Measurements from ENCODE around the gene MARCHF4.
"Not testable (repeated sequence)": the region's sequence is repeated elsewhere in the genome, so short reads cannot be mapped to it uniquely, and the experiment has no call there.

Gene MARCHF4

GRCh38 chr2:216385478-216385877 is 13.2 kb upstream of the MARCHF4 start:
- H2BK5ac ChIP-seq (ENCODE audit: low read depth, low read length, poor library complexity, severe bottlenecking), result no peak overlapping the region
- H2BK120ac ChIP-seq (ENCODE audit: low read depth, low read length), result no peak overlapping the region
- no peak overlapping the region for H3K18ac ChIP-seq (ENCODE audit: low read depth in 1 of 2, low read length in 2 of 2)
- no peak overlapping the region for H3K9ac ChIP-seq (ENCODE audit: low read length)
- H2AK5ac ChIP-seq (ENCODE audit: low read length, severe bottlenecking), result no peak overlapping the region
- H3K4me3 ChIP-seq (ENCODE audit: insufficient read depth in 1 of 2, low read depth in 1 of 2, low read length in 2 of 2), result no peak overlapping the region
- H3K9me3 ChIP-seq (ENCODE audit: control insufficient read depth, low read length), result peaks cover 7% of the 10 kb centered on the region
- 86% methylated on average over 2 of the region's 2 CpGs for WGBS
- no peaks in the 10 kb centered on the region for H3K36me3 ChIP-seq (ENCODE audit: control insufficient read depth in 1 of 2, insufficient read depth in 2 of 2, low read depth in 1 of 2, low read length in 2 of 2)
- no peak overlapping the region for H3K4me2 ChIP-seq (ENCODE audit: low read length, poor library complexity, severe bottlenecking)
- H3K79me1 ChIP-seq (replicated peaks; ENCODE audit: low read length, poor library complexity, severe bottlenecking), result no peaks in the 10 kb centered on the region
- no peak overlapping the region for H3K14ac ChIP-seq (ENCODE audit: low read length in 2 of 2)
- no peaks in the 10 kb centered on the region for H3K4me1 ChIP-seq (ENCODE audit: control insufficient read depth, insufficient read depth, low read depth, low read length)
- H3K27ac ChIP-seq (ENCODE audit: low read length, poor library complexity, severe bottlenecking), result no peak overlapping the region
- H4K91ac ChIP-seq (ENCODE audit: low read length), result no peak overlapping the region
- no peak overlapping the region for H4K8ac ChIP-seq (ENCODE audit: low read length)
- peak overlapping the region in 1 of 2 experiments; percentile 17 for H3K4ac ChIP-seq (ENCODE audit: low read depth in 1 of 2, low read length in 2 of 2)
- H3K23ac ChIP-seq (ENCODE audit: low read length in 2 of 2), result no peak overlapping the region
- no peak overlapping the region for H2BK12ac ChIP-seq (ENCODE audit: low read length in 2 of 2)
- H3K27me3 ChIP-seq (ENCODE audit: control insufficient read depth in 1 of 2, insufficient read depth in 1 of 2, low read length in 2 of 2), result peaks cover 0 to 8% of the 10 kb centered on the region in 2 experiments
- no peak overlapping the region for H2BK15ac ChIP-seq (ENCODE audit: low read depth, poor library complexity, severe bottlenecking)
- H2AFZ ChIP-seq (ENCODE audit: low read depth, low read length), result no peak overlapping the region
- no peak for DNase-seq

GRCh38 chr2:216384409-216384808 is 12.1 kb upstream of the MARCHF4 start:
- H4K8ac ChIP-seq (ENCODE audit: low read length); H3K27ac ChIP-seq (ENCODE audit: low read length, poor library complexity, severe bottlenecking); H3K23ac ChIP-seq (ENCODE audit: low read length in 2 of 2); H2BK15ac ChIP-seq (ENCODE audit: low read depth, poor library complexity, severe bottlenecking); H3K36me3 ChIP-seq (ENCODE audit: control insufficient read depth in 1 of 2, insufficient read depth in 2 of 2, low read depth in 1 of 2, low read length in 2 of 2); DNase-seq; H2AK5ac ChIP-seq (ENCODE audit: low read length, severe bottlenecking); H2BK120ac ChIP-seq (ENCODE audit: low read depth, low read length); H4K91ac ChIP-seq (ENCODE audit: low read length); H3K4me2 ChIP-seq (ENCODE audit: low read length, poor library complexity, severe bottlenecking); H3K4me1 ChIP-seq (ENCODE audit: control insufficient read depth, insufficient read depth, low read depth, low read length); H2BK12ac ChIP-seq (ENCODE audit: low read length in 2 of 2); H2BK5ac ChIP-seq (ENCODE audit: low read depth, low read length, poor library complexity, severe bottlenecking); H2AFZ ChIP-seq (ENCODE audit: low read depth, low read length); H3K9me3 ChIP-seq (ENCODE audit: control insufficient read depth, low read length); H3K14ac ChIP-seq (ENCODE audit: low read length in 2 of 2); H3K79me1 ChIP-seq (replicated peaks; ENCODE audit: low read length, poor library complexity, severe bottlenecking); H3K4ac ChIP-seq (ENCODE audit: low read depth in 1 of 2, low read length in 2 of 2); H3K9ac ChIP-seq (ENCODE audit: low read length); H3K18ac ChIP-seq (ENCODE audit: low read depth in 1 of 2, low read length in 2 of 2); H3K27me3 ChIP-seq (ENCODE audit: control insufficient read depth in 1 of 2, insufficient read depth in 1 of 2, low read length in 2 of 2); H3K4me3 ChIP-seq (ENCODE audit: insufficient read depth in 1 of 2, low read depth in 1 of 2, low read length in 2 of 2): not testable (repeated sequence)
- 88% methylated on average over 2 of the region's 2 CpGs for WGBS

- H2AK5ac ChIP-seq (ENCODE audit: low read length, severe bottlenecking), result no peak overlapping the region
- H4K91ac ChIP-seq (ENCODE audit: low read length), result no peak overlapping the region
- H3K79me1 ChIP-seq (replicated peaks; ENCODE audit: low read length, poor library complexity, severe bottlenecking), result no peaks in the 10 kb centered on the region
- H3K9ac ChIP-seq (ENCODE audit: low read length), result no peak overlapping the region
- H2BK120ac ChIP-seq (ENCODE audit: low read depth, low read length), result no peak overlapping the region
- H3K18ac ChIP-seq (ENCODE audit: low read depth in 1 of 2, low read length in 2 of 2), result no peak overlapping the region
- H4K8ac ChIP-seq (ENCODE audit: low read length), result no peak overlapping the region
- H3K27me3 ChIP-seq (ENCODE audit: control insufficient read depth in 1 of 2, insufficient read depth in 1 of 2, low read length in 2 of 2), result no peaks in the 10 kb centered on the region
- H3K27ac ChIP-seq (ENCODE audit: low read length, poor library complexity, severe bottlenecking), result no peak overlapping the region
- no peak overlapping the region for H3K14ac ChIP-seq (ENCODE audit: low read length in 2 of 2)
- no peak overlapping the region for H2BK12ac ChIP-seq (ENCODE audit: low read length in 2 of 2)
- DNase-seq, result no peak
- no peak overlapping the region for H3K23ac ChIP-seq (ENCODE audit: low read length in 2 of 2)
- no peaks in the 10 kb centered on the region for H3K4me1 ChIP-seq (ENCODE audit: control insufficient read depth, insufficient read depth, low read depth, low read length)
- H3K9me3 ChIP-seq (ENCODE audit: control insufficient read depth, low read length), result no peaks in the 10 kb centered on the region
- H3K4me3 ChIP-seq (ENCODE audit: insufficient read depth in 1 of 2, low read depth in 1 of 2, low read length in 2 of 2), result no peak overlapping the region
- no peak overlapping the region for H2BK5ac ChIP-seq (ENCODE audit: low read depth, low read length, poor library complexity, severe bottlenecking)
- H2BK15ac ChIP-seq (ENCODE audit: low read depth, poor library complexity, severe bottlenecking), result no peak overlapping the region
- no peak overlapping the region for H3K4ac ChIP-seq (ENCODE audit: low read depth in 1 of 2, low read length in 2 of 2)
- no peak overlapping the region for H2AFZ ChIP-seq (ENCODE audit: low read depth, low read length)
- H3K4me2 ChIP-seq (ENCODE audit: low read length, poor library complexity, severe bottlenecking), result no peak overlapping the region
- H3K36me3 ChIP-seq (ENCODE audit: control insufficient read depth in 1 of 2, insufficient read depth in 2 of 2, low read depth in 1 of 2, low read length in 2 of 2), result no peaks in the 10 kb centered on the region
- WGBS, result 86% methylated on average over 3 of the region's 5 CpGs
Measured at GRCh38 chr2:216379977-216380376, 7.7 kb upstream of the MARCHF4 start.

GRCh38 chr2:216375286-216375685 is 3.0 kb upstream of the MARCHF4 start:
- Histone ChIP-seq H3K14ac (ENCODE audit: low read length in 2 of 2) (no peak overlapping the region), H3K9me3 (ENCODE audit: control insufficient read depth, low read length) (no peaks in the 10 kb centered on the region), H2BK5ac (ENCODE audit: low read depth, low read length, poor library complexity, severe bottlenecking) (no peak overlapping the region), H2BK120ac (ENCODE audit: low read depth, low read length) (no peak overlapping the region), H3K36me3 (ENCODE audit: control insufficient read depth in 1 of 2, insufficient read depth in 2 of 2, low read depth in 1 of 2, low read length in 2 of 2) (no peaks in the 10 kb centered on the region), H3K4me2 (ENCODE audit: low read length, poor library complexity, severe bottlenecking) (no peak overlapping the region), H3K18ac (ENCODE audit: low read depth in 1 of 2, low read length in 2 of 2) (no peak overlapping the region), H3K23ac (ENCODE audit: low read length in 2 of 2) (no peak overlapping the region), H4K91ac (ENCODE audit: low read length) (no peak overlapping the region), H2AK5ac (ENCODE audit: low read length, severe bottlenecking) (no peak overlapping the region), H3K4me3 (ENCODE audit: insufficient read depth in 1 of 2, low read depth in 1 of 2, low read length in 2 of 2) (no peak overlapping the region), H3K79me1 (replicated peaks; ENCODE audit: low read length, poor library complexity, severe bottlenecking) (peaks cover 2% of the 10 kb centered on the region), H3K27me3 (ENCODE audit: control insufficient read depth in 1 of 2, insufficient read depth in 1 of 2, low read length in 2 of 2) (peaks cover 5 to 10% of the 10 kb centered on the region in 2 experiments), H2AFZ (ENCODE audit: low read depth, low read length) (no peak overlapping the region), H3K9ac (ENCODE audit: low read length) (no peak overlapping the region), H3K4ac (ENCODE audit: low read depth in 1 of 2, low read length in 2 of 2) (no peak overlapping the region), H2BK12ac (ENCODE audit: low read length in 2 of 2) (no peak overlapping the region), H2BK15ac (ENCODE audit: low read depth, poor library complexity, severe bottlenecking) (no peak overlapping the region), H4K8ac (ENCODE audit: low read length) (no peak overlapping the region), H3K27ac (ENCODE audit: low read length, poor library complexity, severe bottlenecking) (no peak overlapping the region), H3K4me1 (ENCODE audit: control insufficient read depth, insufficient read depth, low read depth, low read length) (peaks cover 17% of the 10 kb centered on the region)
- DNase-seq, result no peak
- WGBS, result no CpG with 5 or more reads among the region's 1 CpG

All from mesenchymal stem cell (in vitro differentiated cells and primary cell).